Measurements from ENCODE around the gene ANTKMT.
"Not testable (repeated sequence)": the region's sequence is repeated elsewhere in the genome, so short reads cannot be mapped to it uniquely, and the experiment has no call there.

The ANTKMT gene

DNA sequence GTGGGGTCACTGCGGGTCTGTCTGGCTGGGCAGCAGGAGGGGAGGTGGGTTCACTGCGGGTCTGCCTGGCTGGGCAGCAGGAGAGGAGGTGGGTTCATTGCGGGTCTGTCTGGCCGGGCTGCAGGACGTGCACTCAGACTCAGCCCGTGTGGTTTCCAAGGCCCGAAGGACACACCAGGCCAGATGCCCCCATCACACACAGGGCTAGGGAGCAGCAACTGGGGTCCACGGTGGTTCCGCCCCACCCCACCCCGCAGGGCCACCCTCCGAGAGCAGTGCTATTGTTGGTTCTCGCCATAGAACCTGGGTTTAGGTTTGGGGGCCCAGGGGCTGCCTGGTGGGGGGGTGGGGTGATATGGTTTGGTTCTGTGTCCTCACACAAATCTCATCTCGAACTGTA lies 25.7 kb downstream of the ANTKMT start:
- DNase-seq: no peak

DNA sequence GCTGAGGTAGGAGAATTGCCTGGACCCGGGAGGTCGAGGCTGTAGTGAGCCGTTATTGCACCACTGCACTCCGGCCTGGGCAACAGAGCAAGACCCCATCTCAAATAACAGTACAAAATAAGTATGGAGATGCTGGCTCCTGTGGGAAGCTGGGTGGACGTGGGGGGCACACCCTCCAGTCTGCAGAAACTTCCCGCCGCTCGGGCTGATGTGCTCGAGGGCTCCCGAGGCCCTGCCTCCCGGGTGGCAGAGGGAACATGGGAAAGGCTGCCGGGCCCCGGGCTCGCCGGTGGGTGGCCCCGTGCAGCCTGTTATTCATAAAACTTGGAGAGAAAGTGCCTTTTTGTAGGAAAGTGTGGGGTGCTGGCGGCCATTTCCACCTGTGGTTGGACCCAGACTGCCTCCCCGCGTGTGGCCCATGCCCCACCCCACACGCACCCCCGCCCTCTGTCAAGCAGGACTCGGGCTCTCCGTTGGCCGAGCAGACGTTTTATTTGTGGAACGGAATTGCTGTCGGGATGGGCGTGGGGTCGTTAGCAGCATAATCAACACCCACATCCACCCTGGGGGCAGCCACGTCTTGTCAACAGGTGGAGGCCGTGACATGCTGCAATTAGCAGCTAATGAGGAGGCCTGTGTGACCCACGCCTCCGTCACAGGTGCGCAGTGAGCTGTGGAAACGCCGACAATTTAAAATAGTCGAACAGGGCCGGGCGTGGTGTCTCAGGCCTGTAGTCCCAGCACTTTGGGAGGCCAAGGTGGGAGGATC lies 27.2 kb downstream of the ANTKMT start:
- no peak for DNase-seq

DNA sequence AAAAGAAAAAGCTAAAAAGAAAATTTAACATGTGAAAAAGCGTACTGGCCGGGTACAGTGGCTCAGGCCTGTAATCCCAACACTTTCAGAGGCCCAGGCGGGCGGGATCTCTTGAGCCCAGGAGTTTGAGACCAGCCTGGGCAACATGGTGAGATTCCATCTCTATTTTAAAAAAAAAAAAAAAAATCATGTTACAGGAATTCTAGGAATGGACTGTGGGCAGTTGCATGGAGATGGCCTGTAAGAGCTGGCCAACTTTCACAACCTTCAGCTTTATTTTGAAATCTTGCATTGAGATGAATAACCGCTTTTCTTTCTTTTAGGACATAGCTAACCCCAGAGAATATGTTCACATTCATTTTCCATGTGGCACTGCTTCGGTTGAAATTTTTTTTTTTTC lies 28.1 kb downstream of the ANTKMT start:
- DNase-seq: peak; percentile 80

DNA sequence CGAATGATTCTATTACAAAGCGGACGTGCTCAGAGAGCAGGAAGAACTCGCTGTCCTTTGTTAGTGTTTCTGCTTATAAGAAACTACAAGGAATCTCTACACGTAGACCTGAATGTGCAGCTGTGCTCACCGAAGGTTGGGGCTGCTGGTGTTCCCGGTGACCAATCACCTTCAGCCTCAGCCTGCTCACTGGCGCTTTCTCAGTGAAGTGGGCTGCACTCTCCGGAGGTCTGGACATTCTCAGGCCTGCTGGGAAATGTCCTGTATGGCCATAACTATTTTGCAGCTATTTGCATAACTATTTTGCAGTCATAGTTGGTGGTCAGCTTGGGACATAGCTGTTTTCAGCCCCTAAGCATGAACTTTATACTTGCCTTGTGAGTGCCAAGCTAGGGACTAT lies 29.5 kb downstream of the ANTKMT start:
- no peak for DNase-seq

DNA sequence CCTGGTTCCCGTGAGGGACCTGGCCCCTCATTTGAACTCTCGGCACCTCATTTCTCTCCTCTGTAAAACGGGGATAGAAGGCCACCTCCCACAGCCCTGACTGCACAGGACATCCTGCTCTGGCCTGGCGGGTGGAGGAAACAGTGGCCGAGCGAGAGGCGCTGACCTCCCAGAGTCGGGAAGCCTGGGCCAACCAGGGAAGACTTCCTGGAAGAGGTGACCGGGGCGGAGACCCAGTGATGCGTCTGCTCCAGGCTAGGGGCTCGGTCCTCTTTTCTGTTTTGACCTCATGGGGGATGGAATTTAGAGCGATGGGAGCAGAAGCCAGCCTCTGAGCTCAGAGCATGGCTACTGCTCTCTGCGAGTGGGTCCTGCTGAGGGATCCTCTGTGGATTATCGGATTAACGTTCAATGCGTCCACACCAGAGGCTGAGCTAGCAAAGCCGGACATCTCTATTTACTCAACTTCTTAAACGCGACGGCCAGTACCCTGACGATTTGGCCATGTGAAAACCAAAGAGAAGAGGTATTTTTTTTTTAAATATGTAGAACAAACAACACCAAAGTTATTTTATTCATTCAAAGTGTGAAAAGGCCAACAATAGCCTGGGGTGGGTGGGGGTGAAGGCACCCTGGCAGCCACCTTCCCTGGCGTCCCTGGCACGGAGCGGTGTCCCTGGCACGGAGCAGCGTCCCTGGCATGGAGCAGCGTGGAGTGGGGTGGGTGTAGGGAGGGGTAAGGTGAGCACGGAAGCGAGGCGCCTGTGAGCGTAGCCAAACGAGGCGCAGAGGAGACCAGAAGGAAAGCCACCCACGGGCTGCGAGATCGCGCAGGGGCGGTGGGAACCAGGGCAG lies 30.4 kb downstream of the ANTKMT start:
- DNase-seq: no peak

DNA sequence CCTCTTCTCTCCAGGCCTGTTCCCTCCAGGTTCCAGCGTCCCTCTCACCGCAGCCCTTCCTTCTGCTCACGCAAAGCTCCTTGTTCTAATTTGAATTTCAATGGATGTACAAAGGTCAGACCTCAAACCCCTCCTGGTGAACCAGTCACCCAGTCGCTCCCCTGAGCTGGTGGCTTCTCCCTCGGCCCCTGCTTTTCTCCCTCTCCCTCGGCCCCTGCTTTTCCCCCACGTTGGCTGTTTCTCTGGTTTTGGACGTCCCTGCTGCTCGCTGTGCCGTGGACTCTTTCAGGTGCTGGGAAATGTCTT lies 31.0 kb downstream of the ANTKMT start:
- DNase-seq: no peak

DNA sequence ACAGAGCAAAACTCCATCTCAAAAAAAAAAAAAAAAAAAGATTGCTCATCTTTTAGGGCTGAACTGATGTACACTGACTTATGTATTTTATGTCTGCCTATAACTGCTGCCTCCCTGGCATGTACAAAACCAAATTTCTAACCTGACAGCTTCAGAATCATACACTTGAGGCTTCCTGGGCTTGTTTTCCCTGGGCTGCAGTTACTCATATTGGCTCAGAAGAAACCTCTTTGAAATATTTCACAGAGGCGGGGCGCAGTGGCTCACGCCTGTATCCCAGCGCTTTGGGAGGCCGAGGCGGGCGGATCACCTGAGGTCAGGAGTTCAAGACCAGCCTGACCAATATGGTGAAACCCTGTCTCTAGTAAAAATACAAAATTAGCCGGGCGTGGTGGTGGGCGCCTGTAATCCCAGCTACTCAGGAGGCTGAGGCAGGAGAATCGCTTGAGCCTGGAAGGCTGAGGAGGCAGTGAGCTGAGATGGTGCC lies 33.2 kb downstream of the ANTKMT start:
- not testable (repeated sequence) for DNase-seq

DNA sequence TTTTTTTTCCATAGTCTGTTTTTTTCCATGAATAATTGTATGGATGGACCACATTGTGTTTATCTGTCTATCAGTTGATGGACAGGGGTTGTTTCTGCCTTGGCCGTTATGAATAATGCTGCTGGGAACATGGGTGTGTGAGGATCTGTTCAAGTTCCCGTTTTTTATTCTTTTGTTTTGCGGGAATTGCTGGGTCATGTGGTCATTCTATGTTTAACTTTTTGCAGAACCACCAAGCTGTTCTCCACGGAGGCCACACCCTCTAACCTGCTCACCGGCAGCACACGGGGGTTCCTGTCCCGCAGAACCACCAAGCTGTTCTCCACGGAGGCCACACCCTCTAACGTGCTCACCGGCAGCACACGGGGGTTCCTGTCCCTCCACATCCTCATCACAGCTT lies 33.7 kb downstream of the ANTKMT start:
- no peak for DNase-seq

DNA sequence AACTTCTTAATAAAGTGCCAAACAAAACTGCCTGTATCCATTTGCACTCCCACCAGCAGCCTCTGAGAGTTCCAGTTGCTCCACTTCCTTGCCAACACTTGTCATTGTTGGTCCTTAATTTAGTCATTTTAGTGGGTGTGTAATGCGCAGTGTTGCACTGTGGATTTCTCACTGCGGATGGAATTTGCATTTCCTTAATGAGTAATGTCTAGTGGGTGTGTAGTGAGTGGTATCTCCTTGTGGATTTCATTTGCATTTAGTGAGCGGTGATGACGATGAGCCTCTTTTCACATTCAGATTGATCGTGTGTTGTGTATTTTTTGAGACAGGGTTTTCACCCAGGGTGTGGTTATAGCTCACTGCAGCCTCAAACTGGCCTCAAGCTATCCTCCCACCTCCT lies 35.5 kb downstream of the ANTKMT start:
- no peak for DNase-seq

DNA sequence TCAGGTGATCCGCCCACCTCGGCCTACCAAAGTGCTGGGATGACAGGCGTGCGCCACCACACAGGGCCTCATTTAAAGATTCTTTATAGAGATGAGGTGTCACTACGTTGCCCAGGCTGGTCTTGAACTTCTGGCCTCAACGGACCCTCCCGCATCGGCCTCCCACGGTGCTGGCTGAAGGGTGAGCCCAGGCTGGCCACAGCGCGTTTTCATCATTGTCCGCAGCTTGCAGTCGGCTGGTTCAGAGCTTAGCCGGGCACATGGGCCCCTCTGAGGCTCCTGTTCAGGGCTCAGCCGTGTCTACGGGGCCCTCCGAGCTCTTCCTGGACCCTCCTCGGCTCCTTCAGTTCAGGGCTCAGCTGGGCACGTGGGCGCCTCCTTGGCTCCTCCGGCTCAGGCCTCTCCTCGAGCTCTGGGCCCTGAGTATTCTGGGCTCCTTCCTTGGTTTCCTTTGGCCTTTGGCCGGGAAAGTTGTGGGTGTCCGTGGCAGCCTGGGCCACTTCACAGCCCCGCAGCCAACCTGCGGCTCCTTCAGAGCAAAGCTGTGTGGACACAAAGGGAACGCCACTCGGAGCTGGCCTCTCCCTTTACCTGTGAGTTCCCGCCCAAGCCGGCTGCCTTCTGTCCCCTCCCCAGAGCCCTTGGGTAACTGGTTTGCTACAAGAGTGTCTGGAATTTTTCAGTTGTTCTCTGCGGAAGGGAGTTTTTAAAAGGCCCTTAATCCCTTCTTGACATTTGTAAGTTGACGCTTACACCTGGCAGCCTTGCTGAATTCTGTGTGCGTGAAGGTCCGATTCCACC lies 38.4 kb downstream of the ANTKMT start:
- no peak for DNase-seq

DNA sequence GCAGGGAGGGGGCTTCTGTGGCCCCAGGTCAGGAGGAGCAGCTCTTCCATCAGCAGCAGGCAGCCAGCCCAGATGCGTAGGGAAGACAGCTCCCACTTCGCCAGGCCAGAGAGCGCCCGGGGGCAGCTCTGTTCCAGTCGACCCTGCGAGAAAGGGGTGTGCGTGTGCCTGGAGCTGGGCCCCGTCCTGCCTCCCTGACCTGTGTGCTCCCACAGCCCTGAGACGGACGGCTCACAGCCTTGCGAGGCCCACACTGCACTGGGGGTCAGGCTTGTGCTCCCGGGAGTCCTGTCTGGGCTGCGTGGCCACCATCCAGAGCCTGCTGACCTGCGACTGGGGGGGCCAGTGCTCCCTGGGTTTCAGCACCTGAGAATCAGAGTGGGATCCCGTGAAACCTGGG lies 39.1 kb downstream of the ANTKMT start:
- no peak for DNase-seq

DNA sequence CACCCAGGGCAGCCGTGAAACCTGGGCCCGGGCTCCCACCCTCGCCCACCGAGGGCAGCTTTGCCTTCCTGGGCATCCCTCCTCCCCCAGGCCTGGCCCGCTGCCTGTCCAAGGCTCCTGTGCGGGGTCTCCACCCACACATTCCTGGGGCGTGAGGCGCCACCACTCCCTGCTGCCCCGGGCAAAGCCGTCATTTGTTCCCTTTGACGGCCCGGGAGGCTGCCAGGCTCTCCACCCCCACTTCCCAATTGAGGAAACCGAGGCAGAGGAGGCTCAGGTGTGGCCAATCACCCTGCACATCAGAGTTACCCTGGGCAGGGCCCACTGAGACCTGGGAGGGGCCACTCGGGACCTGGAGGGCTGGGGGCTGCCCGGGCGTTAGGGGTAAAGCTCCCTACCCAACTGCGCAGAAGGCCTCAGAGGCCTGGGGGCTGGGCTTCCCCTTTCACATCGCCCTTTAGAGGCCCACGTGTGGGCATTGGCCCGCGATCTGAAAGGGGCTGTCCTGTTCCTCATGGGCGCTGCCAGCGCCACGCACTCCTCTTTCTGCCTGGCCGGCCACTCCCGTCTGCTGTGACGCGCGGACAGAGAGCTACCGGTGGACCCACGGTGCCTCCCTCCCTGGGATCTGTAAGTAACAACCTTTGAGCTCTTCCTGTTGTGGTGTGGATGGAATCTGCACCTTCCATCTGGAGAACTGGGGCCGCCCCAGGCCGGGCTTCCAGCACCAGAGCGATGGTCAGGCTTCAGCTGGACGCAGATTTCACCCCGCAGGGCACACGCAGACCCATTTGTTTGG lies 39.8 kb downstream of the ANTKMT start, which contains the start of gene MSLN:
Gene MSLN, plus strand, starts transcription at position 190 of the 799 bp plus-strand sequence. CDS start 1,947 bp downstream, outside the sequence.
- no peak for DNase-seq

DNA sequence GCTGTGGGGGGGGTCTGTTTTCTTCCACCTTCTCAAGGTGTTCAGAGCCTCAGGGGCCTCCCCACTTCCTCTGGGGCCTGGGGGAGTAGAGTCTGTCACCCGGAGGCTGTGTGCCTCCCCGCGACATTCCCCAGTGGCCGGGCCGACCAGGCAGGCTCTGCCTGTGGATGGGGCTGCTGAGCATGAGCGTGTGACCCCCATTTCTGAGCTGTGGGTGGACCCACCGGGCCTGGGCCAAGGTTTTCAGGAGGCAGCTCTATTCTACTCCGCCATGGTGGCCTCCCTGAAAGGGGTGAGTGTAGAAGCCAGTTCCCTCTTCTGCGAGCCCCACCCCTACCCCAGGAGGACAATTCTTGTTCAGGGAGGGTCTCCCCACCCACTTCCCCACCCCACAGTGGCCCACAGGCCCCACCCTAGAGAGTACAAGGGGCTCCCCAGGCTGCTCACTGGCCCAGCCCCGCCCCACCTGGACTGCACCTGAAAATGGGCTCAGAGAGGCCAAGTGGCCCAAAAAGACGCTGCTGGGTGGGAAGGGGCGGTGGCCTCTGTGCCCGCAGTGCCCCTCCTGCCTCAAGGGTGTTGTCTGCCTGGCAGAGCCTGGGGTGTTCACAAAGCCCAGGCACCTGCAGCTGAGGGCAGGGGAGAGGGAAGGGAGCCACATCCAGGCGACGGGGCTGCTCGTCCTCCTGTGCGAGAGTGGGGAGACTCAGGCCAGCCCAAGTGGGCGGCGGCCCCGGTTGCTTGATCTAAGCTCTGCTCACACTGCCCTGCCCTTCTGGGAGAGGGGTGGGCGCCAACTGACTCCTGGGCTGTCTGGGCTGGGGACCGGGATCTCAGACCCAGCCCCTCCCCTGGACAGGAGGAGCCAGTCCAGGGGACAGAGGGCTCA lies 40.9 kb downstream of the ANTKMT start:
- DNase-seq: no peak

DNA sequence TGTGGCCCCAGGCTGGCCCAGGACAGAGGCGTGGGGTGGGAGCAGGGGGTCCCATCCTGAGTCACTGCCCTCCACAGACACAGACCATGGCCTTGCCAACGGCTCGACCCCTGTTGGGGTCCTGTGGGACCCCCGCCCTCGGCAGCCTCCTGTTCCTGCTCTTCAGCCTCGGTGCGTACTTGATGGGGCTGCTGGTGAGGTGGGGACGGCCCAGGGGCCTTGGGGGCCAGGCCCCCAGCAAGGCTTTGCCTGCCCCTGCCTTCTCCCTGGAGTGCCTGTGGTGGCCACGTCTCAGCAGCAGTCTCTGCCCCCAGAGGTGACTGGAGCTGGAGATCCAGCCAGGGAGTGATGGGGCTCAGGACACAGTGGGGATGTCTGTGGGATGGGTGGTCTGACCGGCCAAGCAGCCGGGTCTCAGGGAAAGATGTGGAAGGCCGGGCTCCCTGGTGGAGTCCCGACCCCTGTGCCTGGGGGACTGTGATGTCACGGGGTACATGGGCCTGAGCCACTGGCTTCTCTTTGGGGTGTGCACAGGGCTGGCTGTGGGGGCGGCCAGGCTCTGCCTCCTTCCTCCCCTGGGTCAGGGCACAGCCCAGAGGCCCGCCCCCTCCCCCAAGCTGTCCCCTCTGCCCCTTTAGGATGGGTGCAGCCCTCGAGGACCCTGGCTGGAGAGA lies 41.8 kb downstream of the ANTKMT start:
- DNase-seq: no peak

DNA sequence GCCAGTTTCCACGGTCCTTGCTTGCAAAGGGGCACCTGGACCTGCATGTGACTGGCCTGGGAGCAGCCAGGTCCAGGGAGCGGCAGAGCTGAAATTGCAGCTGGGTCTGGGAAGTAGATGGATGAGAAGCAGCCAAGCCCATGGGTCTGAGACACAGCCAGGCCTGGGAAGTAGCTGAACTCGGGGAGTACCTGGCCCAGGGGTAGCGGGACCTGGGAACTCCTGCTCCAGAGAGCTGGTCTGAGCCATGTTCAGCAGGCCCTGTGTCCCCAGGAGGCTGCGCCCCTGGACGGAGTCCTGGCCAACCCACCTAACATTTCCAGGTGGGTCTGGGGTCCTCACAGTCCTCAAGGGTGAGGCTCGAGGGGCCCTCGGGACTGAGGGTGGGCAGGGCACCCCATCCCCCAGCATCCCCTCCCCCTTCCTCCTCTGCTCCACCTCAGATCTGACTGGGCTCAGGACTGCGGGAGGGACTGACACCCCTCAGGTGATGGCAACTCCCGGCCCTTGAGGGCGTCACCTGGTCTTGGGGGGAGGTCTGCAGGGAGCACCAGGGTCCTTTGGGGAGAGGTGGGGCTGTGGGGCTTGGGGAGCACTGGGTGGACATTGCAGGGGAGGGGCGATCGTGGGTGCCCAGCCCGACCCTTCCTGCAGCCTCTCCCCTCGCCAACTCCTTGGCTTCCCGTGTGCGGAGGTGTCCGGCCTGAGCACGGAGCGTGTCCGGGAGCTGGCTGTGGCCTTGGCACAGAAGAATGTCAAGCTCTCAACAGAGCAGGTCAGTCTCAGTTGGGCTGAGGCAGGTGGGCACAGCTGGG lies 42.6 kb downstream of the ANTKMT start:
- no peak for DNase-seq

DNA sequence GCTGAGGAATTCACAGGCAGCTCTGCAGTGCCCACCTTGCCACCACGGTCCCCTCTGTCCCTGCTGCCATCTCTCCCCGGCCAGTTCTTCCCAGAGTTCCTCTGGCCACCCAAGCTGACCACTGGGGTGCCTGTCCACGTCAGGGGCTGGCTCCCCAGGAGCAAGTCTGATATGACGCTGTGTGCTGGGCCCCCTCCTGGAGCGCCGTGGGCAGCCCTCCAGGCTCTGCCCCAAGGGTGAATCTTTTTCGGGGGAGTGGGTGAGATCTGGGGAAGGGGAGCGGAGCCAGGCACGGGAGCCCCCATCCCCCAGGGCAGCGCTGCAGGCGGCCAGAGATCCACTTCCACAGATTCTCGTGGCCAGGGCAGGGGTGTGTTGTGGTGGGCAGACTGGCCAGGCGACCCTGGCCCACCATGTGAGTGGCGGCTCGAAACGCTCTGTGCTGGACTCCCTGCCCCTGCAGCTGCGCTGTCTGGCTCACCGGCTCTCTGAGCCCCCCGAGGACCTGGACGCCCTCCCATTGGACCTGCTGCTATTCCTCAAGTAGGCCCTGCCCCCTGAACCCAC lies 43.3 kb downstream of the ANTKMT start:
- DNase-seq: no peak

DNA sequence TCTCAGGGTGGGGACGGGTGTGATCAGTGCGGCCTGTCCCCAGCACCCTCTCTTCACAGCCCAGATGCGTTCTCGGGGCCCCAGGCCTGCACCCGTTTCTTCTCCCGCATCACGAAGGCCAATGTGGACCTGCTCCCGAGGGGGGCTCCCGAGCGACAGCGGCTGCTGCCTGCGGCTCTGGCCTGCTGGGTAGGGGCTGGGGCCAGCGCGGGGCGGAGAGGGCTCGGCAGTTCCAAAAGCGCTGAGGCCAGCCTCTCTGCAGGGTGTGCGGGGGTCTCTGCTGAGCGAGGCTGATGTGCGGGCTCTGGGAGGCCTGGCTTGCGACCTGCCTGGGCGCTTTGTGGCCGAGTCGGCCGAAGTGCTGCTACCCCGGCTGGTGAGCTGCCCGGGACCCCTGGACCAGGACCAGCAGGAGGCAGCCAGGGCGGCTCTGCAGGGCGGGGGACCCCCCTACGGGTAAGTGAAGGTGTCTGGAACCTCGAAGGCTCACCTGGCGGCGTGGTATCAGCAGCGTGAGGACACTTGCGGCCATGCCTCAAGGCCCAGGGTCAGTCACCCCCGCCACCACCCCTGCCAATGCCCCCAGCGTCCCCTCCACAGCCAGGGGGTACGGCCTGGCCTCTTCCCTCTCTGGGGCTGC lies 44.0 kb downstream of the ANTKMT start:
- DNase-seq: no peak

DNA sequence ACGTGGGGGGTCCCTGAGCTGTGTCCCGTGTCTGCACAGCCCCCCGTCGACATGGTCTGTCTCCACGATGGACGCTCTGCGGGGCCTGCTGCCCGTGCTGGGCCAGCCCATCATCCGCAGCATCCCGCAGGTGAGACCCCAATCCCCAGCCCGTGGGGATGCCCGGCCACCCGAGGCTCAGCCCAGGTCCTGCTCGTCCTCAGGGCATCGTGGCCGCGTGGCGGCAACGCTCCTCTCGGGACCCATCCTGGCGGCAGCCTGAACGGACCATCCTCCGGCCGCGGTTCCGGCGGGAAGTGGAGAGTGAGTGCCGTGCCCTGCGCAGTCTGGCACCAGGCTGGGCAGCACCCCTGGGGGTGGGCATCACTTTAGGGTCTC lies 44.5 kb downstream of the ANTKMT start:
- no peak for DNase-seq

All from fibroblast of upper back skin (primary cell).